ENCODE measurements around the gene SP4. TPM values are rescaled to one million over a fixed set of nuclear protein-coding genes. Genes with fewer than 3 reads are reported as not detected.

Gene SP4
- total RNA-seq (ENCODE audit: low replicate concordance) = 1.6 and 17.0 TPM in 2 replicates

DNA sequence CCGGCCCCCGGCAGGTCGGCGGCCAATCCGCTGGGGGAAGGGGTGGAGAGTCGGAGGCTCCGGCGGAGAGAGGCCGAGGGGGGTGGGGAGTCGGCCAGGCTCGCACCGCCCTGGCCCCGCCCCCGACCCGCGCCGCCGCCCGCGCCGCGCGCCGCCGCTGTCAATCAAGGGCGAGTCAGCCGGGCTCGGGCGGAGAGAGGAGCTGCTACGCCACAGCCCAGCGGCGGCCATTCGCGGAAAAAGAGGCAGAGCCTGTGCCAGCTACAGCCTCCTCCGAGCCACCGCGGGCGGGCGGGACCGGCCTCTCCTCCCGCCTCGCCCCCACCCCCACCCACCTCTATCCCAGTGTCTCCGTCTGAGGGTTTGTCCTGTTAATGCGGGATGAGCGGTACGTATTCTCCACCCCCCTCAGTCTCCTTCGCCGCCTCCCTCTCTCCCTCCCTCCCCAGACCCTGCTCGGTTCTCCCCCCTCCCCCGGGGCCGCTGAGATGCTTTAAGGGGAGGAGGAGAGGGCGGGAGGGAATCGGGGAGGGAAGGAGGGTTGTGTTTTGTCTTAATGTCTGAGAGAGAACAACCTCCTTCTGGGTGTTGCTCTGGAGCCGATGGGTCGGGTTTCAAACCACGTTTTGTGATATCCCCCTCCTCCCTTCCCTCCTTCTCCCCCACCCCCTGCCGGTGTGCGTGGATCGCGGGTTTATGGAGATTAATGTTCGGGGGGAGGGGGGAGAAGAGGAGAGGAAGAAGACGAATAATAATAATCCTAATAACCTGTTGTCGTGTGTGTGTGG is at the start of gene SP4:
Gene SP4 (plus strand): TSS at position 213 of the 788 bp plus-strand sequence. CDS start 169 bp downstream, at position 382.
- TF ChIP-seq, protein P1, sequence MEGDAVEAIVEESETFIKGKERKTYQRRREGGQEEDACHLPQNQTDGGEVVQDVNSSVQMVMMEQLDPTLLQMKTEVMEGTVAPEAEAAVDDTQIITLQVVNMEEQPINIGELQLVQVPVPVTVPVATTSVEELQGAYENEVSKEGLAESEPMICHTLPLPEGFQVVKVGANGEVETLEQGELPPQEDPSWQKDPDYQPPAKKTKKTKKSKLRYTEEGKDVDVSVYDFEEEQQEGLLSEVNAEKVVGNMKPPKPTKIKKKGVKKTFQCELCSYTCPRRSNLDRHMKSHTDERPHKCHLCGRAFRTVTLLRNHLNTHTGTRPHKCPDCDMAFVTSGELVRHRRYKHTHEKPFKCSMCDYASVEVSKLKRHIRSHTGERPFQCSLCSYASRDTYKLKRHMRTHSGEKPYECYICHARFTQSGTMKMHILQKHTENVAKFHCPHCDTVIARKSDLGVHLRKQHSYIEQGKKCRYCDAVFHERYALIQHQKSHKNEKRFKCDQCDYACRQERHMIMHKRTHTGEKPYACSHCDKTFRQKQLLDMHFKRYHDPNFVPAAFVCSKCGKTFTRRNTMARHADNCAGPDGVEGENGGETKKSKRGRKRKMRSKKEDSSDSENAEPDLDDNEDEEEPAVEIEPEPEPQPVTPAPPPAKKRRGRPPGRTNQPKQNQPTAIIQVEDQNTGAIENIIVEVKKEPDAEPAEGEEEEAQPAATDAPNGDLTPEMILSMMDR (IDR thresholded peaks at IDR 0.05; ENCODE audit: insufficient read depth, low read length) = peak; percentile 8
- DNase-seq (ENCODE audit: low read depth) = peak; percentile 91
- peak within 1 kb of the TSS; percentile 86 for H3K4me3 ChIP-seq (ENCODE audit: low read depth, low read length)

DNA sequence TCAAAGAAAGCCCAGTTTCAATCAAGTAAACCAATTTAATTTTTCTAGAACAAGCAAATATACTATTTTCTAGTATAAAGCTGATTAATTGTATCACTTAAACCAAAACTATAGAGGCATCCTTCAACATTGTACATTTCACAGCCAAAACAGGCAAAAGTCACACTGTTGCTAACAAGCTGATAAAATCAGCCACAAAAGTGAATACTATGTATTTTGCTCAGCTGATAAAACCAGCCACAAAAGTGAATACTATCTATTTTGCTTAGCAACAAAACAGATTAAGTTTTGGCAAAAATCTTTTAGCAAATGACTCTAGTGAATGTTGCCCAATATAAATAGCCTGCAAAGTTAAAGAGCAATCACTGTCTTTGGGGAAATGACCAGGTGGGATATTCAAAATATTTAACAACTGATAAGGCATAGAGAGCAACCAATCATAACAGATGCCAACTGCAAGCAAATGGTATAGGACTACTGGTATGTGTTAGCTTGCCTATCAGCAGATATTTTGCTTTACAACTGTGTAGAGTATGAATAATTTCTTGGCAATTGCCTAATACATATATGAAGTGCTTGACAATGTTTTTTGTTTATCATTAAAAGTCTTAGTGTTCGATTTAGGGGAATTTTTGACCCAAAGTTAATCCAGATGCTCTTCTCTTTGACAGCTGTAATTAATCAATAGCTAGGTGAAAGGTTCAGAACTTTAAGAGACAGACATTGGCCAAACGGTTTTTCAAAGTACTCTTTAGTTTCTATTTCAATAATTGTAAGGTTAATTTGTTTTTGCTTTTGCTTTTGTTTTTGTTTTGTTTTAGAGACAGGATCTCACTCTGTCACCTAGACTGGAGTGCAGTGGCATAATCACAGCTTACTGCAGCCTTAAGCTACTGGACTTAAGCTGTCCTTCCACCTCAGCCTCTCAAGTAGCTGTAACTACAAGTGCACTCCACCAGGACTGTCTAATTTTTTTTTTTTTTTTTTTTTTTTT is 44.4 kb upstream of the SP4 start:
- TF ChIP-seq, protein P1 (IDR thresholded peaks at IDR 0.05; ENCODE audit: insufficient read depth, low read length) = no peak
- no peak for DNase-seq (ENCODE audit: low read depth)
- H3K4me3 ChIP-seq (ENCODE audit: low read depth, low read length) = no peak overlapping the region

DNA sequence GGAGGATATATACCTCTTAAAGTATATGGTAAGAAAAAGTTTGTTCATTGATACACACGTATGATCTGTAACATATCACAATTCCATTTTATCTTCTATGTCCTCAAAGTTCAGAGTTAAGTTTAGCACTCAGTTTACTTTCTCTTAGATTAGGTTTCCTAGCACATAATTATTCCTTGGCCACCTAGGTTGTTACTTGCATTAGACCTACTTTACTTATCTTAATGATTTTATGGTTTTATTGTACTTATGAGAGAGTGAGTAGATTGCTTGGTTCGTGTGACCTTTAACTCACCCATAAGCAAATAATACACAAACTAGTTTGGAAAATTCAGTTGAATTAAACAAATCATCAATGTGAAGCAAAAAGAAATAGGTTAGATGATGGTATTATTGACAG is 33.9 kb upstream of the SP4 start:
- DNase-seq (ENCODE audit: low read depth) = no peak
- TF ChIP-seq, protein P1 (IDR thresholded peaks at IDR 0.05; ENCODE audit: insufficient read depth, low read length) = no peak
- no peak overlapping the region for H3K4me3 ChIP-seq (ENCODE audit: low read depth, low read length)

DNA sequence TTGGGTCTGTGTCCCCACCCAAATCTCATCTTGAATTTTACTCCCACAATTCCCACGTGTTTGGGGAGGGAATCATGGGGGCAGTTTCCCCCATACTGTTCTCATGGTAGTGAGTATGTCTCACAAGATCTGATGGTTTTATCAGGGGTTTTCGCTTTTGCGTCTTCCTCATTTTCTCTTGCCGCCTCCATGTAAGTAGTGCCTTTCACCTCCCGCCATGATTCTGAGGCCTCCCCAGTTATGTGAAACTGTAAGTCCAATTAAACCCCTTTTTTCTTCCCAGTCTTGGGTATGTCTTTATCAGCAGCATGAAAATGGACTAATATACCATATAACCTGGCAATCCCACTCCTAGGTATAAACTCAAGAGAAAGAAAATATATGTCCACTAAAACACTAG is 25.9 kb upstream of the SP4 start:
- DNase-seq (ENCODE audit: low read depth) = no peak
- TF ChIP-seq, protein P1 (IDR thresholded peaks at IDR 0.05; ENCODE audit: insufficient read depth, low read length) = no peak

DNA sequence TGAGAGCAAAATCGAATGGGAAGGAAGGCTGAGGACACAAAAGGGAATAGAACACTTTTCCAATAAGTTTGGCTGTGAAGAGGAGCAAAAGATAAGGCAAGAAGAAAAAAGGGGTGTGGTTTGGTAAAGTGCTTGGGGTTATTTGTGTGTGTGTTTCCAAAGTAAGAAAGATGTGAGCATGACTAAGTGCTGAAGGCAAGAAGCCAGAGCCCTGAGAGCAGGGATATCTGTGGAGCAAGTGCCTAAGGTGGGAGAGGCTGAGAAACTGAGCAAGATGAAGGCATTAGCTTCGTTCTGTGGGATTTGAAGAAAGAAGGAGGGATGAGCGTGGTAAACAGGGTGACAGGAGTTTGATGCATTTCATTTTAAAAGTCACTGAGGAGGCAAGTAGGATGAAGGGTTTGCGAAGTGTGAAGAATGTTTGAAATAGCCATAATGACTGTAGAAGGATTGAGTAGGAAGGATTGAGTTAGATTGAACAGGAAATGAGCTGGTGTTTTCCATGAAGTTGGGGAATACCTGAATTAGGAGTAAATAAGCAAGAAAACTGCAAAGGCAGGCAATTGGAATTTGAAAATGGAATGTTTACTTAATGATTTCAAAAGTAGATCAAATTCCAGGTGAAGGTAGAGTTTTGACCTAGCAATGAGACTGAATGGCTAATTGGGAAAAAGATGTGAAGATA is 19.9 kb upstream of the SP4 start:
- TF ChIP-seq, protein P1 (IDR thresholded peaks at IDR 0.05; ENCODE audit: insufficient read depth, low read length) = no peak
- DNase-seq (ENCODE audit: low read depth) = no peak
- H3K4me3 ChIP-seq (ENCODE audit: low read depth, low read length) = no peak overlapping the region

More for the DNA sequence above, 25.9 kb upstream of the SP4 start:
- H3K4me3 ChIP-seq (ENCODE audit: low read depth, low read length) = no peak overlapping the region

DNA sequence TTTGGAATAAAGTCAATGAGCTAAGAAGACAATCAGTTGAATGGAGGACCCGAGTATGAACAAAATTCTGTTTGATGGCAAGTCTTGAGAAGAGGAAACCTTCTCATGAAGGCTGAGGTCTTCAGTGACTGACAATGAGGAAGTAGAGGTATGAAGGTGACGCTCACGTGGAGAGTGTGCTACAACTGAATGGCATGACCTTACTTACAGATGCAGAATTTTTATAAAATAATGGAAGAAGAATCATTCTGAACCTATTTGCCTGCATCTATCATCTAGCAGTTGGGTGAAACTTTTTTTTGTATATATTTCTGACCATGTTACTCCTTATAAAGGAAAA is 19.4 kb upstream of the SP4 start:
- no peak overlapping the region for H3K4me3 ChIP-seq (ENCODE audit: low read depth, low read length)
- DNase-seq (ENCODE audit: low read depth) = no peak
- TF ChIP-seq, protein P1 (IDR thresholded peaks at IDR 0.05; ENCODE audit: insufficient read depth, low read length) = no peak

All from fibroblast of the aortic adventitia (primary cell).